HG03064 (cell line): Measurements from ENCODE around the gene EXTL1.

Experiments used
- ATAC-seq: cut with Tn5 transposase; IDR thresholded peaks from one replicate; pipeline ENCODE4 v1.9.1; 2021; ENCODE audit warnings: low read depth; ENCODE audit not compliant: unreplicated experiment

The EXTL1 gene

DNA sequence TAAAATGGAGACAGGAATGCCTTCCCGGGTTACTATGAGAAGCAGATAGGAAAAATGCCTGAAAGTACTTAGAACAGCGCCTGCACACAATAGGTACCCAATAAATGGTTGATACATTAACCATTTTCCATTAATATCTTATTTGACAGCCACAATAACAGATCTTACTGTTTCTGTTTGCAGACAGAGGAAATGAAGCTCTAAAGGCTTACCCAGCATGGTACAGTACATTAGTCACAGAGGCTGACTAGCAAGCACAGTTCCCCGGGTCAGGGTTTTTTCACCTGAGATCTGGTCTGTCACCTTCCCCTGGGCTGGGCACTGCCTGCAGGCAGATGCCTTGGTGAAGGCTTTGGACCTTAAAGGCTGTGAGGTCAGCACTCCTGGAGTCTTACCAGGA is 43.0 kb downstream of the EXTL1 start:
- ATAC-seq = no peak

DNA sequence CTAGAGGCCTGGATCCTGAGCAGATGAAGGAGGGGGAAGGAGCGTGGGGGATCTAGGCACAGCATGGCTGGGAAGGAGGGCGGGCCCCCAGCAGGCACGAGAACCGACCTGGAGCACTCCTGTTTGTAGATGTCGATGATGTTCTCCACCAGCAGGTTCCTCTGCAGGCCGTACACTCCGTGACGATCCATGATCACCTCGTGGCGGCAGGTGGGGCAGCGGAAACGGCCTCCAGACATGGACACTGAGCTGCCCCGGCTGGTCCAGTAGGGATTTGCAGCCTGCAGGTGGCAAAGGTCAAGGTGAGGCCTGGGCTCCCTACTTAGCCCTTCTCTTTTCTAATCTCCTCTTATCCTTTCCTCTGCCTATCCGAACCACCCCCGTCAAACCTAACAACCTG is 44.6 kb downstream of the EXTL1 start:
- no peak for ATAC-seq

DNA sequence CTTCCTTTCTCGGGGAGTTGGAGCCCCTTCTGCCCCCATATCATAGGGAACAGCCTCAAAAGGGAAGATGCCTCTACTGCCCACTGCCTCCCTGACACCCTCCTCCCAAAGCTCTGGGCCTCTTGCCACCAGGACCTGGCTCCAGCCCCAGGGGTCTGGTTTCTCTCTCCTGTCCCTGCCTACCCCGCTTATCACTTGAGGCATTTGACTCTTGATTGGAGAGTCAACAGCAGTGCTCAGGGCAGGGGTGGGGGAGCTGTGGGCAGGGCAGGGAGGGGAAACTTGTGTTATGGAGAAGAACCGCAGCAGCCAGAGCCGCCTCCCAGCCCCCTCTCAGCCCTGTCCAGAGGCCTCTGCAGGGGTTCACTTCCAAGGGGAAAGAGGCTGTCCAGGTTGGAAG is 45.3 kb downstream of the EXTL1 start:
- ATAC-seq = no peak

DNA sequence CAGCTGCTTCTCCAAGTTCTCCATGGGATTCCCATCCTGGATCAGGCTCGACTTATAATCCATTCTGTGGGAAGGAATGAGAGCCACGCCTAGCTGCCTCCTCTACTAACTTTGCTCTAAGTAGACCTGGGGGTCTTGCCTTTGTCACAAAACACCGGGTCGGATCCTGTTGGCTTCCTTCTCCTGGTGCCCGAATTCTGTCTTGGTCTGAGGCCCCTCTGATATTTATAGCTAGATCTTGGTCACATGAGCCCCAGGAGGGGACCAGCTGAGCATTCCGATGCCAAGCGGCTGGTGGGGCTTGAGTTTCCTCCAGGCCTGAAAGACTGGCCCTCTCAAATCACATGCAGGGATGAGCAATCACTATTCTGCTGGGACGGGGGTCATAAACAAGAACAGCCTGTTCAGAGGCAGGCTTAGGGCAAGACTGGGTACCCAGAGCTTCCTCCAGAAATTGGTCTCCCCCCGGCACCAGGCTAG is 45.9 kb downstream of the EXTL1 start, which contains the start of gene TRIM63:
TSS of gene TRIM63 (minus strand) at position 199 of the 480 bp plus-strand sequence. CDS start at position 63, 136 bp downstream.
- ATAC-seq = no peak

DNA sequence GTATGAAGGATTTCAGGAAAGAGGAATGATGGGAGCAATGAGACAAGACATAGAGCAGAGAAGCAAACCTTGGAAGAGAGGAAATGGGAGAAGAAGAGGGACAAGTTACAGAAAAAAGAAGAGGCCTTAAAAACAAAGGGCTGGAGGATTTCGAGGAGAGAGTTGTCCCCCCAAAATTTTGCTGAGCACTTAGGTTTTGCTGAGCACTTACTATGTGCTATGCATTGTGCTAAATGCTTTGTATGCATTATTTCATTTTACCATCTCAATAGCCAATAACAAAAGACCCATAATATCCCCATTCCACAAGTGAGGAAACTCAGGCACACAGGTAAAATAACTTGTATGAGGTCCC is 48.3 kb downstream of the EXTL1 start:
- ATAC-seq = no peak

DNA sequence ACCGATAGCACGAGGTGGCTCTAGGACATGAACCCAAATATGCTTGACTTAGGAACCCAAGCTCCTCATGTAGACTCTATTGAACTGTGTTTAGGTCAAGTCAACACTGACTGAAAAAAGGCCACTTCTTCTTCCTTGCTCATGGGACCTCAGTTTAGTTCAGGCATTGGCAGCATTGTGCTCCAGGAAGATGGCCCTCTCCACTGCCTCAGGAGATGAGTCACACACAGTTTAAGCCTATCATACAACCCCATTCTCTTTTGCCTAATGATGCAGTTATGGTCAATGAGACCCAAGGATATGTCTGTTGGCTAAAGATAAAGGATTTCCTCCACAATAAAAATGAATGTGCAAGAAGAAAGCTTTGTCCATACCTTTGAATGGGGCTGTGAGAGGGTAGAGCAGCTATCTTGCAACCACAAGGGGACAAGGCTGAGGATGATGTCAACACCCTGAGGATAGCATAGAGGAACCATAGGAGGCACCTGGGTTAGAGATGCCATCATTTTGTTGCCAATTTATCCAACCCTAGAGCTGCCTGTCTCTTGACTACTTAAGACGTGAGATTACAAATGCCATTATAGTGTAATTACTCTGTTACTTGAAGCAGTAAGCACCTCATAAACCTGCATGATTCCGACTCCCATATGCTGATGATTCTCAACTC is 48.9 kb downstream of the EXTL1 start:
- no peak for ATAC-seq

DNA sequence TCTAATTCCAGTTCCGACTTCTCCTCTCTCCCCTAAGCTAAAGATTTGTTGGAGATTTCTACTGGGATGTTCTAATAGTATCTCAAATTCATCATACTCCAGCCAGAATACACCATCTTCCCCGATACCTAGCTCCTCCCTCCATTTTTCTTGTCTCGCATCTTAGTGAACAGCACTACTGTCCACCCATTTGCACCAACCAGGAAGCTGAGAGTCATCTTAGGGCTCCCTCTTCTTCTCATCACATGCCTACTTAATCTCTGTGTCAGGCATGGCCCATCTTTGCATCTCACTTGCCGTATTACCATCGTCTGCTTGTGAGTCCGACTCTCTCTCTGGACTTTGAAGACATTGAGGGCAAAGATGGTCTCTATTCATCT is 49.4 kb downstream of the EXTL1 start:
- no peak for ATAC-seq

DNA sequence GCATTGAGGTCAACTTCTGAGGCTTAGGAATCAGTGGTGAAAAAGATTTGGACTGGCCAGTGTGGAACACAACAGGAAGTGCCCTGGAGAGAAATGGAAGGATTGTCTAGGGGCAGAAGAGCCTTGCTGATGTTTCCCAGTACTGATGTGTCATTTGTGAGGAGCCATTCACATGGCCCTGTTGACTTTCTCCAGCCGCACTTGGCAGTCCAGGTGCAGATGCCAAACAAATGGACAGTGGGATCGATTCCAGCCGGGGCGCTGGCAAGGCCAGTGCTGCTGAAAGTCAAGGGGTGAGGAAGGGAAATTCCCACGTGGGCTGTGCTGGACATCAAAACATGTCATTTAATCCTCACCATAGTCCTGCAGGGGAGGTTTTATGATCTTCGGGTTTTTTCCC is 50.7 kb downstream of the EXTL1 start:
- ATAC-seq = no peak

DNA sequence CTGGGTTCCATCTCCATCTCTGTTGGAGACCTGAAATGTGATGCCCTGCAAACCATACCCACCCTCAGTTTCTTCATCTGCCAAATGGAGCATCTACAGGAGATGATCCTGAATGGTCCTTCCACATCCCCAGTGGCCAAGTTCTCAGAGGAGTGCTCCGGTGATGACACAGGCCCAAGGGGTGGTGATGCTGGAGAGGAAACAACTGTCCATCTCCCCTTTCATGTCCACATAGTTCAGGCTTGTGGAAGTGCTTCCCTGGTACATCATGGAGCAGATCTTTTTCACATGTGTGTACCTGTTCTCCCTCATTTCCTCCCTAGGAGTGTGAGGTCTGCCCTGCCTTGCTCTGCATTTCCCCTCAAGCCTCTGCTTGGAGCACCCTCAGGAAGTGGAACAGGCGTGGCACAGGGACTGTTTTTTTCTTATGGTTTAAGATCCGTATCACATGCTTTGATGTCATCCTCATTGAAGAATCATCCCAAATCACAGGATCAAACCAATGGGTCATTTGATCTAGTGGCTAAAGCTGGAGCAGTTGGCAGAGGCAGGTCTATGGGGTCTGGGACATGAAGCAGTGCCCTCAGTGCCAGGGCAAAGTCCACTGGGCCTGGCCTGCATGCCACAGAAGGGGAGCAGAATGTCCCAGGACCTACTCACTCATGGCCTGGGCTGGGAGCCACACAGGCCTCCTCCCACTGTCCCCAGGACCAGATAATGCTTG is 54.0 kb downstream of the EXTL1 start:
- ATAC-seq = no peak

DNA sequence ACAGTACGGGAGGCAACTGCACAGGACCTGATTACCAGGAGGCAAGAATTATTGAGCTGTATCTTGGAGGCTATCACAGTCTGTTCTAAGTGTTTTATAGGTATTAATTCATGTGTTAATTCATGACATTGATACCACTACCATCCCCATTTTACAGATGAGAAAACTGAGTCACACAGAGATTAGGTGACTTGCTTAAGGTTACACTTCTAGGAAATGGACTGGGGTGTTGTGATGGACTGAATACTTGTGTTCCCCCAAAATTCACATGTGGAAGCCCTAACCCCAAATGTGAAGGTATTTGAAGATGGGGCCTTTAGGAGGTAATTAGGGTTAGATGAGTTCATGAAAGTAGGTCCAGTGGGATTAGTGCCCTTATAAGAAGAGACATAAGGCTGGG is 55.9 kb downstream of the EXTL1 start:
- ATAC-seq = no peak

DNA sequence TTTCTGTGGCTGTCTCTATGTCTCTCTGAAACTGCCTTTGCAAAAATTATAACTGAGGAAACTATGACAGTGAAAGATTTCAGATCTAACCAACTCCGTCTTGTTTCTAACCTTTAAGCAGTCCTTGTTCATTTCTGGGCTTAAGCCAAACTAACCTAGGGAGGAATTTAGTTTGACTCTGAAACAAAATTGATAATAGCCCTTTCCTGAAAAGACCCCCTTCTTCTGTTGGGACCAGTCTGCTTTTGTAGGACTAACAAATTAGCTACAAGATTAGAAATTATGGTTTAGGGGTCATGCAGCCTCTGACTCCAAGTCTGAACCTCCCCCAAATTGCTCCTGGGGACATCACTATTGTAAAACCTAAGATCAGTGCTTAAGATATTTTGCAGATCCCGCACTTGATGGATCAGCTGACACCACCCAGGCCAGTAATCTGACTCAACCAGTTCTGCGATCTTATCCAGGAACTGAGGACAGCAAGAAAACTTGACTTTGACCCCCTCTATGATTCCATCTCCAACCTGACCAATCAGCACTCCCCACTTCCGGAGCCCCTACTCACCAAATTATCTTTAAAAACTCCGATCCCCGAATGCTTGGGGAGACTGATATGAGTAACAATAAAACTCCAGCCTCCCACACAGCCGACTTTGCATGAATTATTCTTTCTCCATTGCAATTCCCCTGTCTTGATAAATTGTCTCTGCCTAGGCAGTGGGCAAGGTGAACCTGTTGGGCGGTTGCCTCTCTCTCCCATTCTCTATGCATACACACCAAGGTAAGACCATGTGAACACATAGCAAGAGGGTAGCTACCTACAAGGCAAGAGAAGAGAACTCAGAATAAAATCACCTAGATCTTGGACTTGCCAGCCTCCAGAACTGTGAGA is 57.0 kb downstream of the EXTL1 start:
- no peak for ATAC-seq

DNA sequence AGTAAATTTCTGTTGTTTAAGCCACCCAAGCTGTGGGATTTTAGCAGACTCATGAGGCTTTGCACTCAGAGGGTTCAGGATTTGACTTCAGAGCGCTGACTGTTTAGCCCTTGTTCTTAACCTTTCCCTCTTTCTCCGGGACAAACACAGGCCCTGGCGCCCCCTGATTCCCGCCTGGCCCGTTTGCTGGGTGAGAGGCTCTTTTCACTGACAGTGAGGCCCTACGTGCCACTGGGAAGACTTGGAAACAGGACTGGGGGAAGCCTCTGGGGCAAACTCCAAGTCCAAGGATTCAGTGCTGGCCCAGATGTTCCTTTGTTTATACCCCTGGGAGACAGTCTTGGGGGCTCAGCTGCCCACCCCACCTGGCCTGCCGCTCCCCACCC is 57.6 kb downstream of the EXTL1 start:
- no peak for ATAC-seq

DNA sequence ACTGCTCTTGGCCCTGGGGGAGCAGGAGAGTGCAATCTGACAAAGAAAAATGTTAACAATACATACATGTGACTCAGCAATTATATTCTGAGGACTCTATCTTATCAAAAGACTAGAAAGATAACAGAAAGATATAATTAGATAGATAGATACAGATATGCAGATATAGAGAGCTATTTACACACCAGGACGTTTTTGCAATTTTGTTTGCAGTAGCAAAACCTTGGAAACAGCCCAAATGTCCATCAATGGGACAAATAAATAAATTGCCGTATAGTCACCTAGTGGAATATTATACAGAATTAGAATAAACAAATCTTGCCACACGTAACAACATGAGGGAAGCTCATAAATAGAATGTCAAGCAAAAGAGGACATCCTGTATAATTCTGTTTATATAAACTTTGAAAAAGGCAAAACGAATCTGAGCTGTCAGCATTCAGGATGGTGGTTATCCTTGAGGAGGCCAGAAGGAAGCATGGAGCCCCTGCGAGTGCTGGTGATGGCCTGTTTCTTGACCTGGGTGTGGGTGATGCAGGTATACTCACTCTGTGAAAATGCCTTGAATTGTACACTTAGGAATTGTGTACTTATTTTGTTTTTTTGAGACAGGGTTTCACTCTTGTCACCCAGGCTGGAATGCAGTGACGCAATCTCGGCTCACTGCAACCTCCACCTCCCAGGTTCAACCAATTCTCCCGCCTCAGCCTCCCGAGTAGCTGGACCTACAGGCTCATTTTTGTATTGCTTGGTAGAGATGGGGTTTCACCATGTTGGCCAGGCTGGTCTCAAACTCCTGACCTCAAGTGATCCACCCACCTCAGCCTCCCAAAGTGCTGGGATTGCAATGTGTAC is 58.6 kb downstream of the EXTL1 start:
- ATAC-seq = no peak

DNA sequence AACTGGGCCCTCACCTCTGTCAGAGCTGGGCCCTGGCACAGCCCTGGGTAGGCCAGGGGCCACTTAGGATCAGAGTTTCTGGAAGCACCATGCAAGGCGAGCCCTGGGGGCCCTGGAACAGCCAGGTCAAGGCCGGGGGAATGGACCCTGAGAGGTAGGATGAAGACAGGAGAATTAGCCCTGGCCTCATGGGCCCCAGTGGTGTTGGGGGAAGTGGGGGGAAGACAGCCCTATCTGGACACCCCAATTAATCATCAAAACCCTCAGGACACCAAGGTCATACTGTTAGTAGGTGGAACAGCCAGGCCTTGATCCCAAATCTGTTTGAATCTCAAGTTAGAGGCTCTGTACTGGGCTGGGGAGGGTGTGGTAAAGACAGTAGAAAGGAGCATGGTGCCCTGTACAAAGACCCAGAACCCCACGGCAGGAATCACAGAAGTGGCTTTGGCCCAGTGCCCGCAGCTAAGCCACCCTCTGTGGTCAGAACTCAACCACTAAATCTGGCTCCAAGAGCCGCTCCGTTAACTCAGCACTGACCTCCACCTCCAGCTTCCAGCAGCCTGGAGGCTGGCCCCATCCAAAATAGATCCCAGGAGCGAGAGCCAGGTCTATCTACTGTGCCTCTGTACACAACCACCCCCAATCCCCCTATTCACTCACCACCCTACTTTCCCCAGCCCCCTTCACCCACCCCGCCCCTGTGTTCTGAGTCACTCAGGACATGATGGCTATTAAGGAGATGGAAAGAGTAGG is 59.9 kb downstream of the EXTL1 start:
- ATAC-seq = no peak

DNA sequence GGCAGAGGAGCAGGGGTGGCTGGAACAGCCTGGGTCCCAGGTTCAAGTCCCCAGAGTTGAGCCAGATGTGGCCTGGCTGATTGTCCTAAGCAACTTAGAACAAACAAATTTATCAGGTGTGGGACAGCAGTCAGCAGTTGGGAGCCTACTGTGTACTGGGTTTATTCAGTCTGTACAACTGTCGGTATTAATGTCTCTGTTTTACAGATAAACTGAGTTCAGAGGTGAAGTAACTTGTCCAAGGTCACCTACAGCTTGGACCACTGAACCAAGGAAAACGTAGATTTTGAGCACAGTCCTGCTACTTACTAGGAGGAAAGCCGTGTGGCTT is 60.4 kb downstream of the EXTL1 start:
- ATAC-seq = no peak

DNA sequence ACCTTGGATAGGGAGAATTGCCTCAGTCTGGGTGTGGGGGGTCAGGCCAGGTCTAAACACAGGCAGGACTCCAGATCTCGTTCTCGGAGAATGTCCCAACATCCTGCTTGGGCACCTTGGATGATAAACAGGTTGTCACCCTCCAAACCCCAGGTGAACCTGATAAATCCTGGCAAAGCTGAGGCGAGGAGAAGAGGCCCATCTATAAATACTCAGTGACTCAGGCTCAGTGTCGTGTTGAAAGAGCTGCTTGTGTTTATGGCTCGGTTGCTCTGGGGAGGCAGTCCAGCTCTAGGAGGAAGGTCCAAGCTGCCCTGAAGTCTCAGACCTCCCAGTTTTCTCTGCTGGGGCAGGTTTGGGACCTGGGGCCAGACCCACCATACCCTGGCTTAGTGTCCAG is 61.6 kb downstream of the EXTL1 start:
- no peak for ATAC-seq

DNA sequence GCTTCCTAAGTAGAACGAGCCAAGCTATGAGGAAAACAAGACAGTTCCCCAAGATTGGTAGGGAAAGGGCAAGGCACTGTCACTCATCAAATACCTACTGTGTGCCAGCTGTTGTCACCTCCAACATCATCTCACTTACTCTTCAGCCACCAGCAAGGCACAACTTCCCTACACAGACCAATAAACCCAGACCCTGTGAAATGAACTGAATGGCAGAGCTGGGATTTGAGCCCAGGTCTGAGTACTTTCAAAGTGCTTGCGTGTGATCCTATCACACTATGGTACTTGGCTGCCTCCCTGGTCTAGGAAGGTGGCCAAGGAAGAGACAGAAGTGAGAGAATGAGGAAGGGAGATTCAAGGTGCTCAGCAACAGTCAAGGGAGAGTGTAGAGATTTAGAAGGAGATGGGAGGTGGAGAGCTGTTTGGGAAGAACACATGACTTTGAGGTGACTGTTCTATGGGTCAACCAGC is 62.6 kb downstream of the EXTL1 start:
- no peak for ATAC-seq

DNA sequence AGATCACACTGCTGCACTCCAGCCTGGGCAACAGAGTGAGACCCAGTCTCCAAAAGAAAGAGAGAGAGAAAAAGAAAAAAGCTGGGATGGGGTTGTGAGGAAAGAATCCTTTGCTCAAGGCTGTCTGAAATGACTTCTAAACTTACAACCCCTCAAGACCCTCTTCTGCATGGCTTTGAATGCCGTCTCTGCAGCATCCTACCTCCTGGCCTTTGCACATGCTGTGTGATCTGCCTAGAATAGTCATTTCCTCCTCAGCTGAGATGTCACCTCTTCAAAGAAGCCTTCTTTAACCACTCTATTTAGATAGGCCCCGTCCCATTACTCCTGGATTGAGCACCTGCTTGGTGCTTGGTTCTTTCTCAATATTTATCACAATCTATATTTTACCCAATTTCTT is 63.3 kb downstream of the EXTL1 start:
- no peak for ATAC-seq
